GM21737 (cell line): ENCODE measurements around the gene RIPOR1.

Source experiments
- ATAC-seq: cut with Tn5 transposase; IDR thresholded peaks from one replicate; pipeline ENCODE4 v1.9.1; 2021; ENCODE audit warnings: mild to moderate bottlenecking, moderate library complexity; ENCODE audit not compliant: unreplicated experiment

The RIPOR1 gene

DNA sequence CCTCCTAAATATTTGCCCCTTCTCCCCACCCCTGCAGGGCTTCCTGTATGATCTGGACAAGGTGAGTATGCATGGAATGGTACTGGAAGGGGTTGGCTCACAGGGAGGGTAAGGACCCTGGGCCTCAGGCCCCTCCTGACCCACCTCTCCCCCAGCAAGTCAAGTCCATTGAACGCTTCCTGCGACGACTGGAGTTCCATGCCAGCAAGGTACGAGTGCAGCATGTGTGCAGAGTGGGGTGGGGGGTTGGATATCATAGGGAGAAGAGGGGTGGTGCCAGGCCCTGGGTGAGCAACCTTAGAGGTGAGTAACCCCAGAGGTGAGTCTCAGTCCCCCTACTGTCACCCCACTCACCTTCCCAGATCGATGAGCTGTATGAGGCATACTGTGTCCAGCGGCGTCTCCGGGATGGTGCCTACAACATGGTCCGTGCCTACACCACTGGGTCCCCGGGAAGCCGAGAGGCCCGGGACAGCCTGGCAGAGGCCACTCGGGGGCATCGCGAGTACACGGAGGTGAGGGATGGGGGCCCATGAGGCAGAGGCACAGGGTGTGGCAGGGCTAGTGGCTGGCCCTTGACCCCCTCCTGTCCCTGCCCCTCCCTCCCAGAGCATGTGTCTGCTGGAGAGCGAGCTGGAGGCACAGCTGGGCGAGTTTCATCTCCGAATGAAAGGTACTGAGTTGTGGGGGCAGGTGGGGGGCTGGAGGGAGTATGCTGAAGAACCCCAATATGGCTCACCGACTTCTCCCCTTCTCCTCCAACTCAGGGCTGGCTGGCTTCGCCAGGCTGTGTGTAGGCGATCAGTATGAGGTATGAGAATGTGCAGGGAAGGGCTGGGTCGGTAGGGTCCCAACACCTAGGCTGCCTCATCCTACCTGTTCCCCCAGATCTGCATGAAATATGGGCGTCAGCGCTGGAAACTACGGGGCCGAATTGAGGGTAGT lies 11.3 kb downstream of the RIPOR1 start:
- no peak for ATAC-seq

- no peak for ATAC-seq
Measured at GRCh38 chr16:67540756-67541155, 12.1 kb downstream of the RIPOR1 start.

DNA sequence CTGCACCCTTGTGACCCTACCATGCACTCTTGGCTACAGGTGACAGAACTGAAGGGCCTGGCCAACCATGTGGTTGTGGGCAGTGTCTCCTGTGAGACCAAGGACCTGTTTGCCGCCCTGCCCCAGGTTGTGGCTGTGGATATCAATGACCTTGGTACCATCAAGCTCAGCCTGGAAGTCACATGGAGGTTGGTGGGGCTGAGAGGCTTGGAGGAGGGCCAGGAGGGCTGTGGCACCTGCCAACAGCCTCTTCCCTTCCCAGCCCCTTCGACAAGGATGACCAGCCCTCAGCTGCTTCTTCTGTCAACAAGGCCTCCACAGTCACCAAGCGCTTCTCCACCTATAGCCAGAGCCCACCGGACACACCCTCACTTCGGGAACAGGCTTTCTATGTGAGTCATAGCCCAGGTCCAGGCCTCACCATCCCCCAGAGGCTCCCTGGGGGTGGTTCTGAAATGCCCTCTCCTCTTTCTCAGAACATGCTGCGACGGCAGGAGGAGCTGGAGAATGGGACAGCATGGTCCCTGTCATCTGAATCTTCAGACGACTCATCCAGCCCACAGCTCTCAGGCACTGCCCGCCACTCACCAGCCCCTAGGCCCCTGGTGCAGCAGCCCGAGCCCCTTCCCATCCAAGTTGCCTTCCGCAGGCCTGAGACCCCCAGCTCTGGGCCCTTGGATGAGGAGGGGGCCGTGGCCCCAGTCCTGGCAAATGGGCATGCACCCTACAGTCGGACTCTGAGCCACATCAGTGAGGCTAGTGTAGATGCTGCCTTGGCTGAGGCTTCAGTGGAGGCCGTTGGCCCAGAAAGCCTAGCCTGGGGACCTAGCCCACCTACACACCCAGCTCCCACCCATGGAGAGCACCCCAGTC lies 13.0 kb downstream of the RIPOR1 start:
- no peak for ATAC-seq

DNA sequence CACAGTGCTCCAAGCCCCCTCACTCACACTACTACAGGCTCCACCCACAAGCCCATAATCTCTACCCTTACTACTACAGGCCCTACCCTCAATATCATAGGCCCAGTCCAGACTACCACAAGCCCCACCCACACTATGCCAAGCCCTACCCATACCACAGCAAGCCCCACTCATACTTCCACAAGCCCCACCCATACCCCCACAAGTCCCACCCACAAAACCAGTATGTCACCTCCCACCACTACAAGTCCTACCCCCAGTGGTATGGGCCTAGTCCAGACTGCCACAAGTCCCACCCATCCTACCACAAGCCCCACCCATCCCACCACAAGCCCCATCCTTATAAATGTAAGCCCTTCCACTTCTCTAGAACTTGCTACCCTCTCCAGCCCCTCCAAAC lies 13.8 kb downstream of the RIPOR1 start:
- no peak for ATAC-seq

DNA sequence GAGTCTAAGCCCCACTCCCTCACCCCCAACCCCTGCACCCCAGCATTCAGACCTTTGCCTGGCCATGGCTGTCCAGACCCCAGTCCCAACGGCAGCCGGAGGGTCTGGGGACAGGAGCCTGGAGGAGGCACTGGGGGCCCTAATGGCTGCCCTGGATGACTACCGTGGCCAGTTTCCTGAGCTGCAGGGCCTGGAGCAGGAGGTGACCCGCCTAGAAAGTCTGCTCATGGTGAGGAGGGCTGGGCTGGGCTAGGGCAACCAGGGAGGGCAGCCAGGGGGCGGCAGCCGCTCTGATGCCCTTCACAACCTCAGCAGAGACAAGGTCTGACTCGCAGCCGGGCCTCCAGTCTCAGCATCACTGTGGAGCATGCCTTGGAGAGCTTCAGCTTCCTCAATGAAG lies 14.4 kb downstream of the RIPOR1 start:
- no peak for ATAC-seq

GRCh38 chr16:67543582-67543981 lies 15.0 kb downstream of the RIPOR1 start:
- no peak for ATAC-seq

DNA sequence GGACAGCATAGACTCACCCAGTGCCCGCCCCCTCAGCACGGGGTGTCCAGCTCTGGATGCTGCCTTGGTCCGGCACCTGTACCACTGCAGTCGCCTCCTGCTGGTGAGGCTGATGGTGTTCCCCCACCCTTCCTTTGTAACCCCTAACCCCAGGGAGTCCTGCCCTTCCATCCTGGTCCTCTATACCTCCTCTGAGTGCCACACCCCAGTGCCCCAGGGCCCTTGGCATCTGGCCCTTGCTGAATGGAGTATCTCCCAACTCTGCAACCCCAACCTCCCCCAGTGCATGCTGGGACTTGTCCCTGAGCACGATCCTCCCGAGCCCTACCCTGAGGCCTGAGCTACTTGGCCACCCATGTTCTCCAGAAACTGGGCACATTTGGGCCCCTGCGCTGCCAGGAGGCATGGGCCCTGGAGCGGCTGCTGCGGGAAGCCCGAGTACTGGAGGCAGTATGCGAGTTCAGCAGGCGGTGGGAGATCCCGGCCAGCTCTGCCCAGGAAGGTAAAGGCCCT lies 15.8 kb downstream of the RIPOR1 start:
- no peak for ATAC-seq

- no peak for ATAC-seq
Measured at GRCh38 chr16:67544844-67545664, 16.4 kb downstream of the RIPOR1 start.

GRCh38 chr16:67545665-67546024 lies 17.0 kb downstream of the RIPOR1 start:
- no peak for ATAC-seq

DNA sequence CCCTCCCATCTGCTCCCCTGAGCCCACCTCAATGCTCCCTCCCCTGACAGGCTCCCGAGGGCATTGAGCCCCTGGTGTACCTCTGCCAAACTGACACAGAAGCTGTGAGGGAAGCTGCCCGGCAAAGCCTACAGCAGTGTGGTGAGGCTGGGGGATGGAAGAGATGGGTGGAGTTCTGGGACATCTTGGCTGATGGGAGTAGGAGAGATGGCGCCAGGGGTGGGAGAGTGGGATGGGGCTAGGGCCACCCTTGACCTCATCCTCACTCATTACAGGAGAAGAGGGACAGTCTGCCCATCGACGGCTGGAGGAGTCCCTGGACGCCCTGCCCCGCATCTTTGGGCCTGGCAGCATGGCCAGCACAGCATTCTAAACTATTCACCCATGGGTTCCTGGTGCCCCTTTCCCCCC lies 17.5 kb downstream of the RIPOR1 start:
- ATAC-seq = no peak

- no peak for ATAC-seq
Measured at GRCh38 chr16:67546761-67547422, 18.3 kb downstream of the RIPOR1 start.

DNA sequence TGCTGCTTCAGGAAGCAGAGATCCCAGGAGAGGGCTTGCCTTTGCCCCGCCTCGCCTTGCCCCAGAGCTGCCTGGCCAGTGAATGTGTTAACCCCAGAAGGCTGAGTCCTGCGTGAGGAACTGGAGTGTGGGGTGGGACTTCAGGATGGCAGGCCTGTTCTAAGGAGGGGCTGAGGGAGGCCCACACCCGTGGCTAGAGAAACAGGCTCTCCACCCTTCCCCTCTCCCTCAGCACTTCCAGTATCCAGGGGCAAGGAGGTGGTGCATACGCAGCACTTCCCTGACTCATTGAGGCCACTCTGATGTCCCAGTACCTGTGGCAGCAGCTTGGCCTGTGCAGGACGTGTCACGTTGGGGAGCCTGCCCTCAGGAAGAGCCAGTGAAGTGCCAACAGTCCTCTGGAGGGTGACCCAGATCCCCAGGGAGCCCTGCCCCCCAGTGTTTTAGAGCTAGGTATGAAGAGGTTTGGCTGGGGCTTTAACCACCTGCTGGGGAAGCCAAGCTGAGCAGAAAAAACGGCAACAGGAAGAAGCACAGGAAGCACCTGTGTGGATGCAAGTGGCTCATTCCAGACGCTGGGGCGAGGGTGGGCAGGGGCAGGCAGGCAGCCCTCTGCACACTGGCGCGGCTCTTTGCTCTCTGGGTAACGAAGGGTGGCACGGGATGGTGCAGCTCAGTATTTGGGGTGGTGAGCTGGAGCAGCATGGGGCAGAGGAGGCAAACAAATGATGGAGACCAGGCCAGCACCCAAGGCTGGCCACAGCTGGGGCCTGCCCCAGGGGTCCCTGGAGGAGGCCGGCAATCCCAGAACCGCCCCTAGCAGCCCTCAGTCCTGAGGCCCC lies 19.0 kb downstream of the RIPOR1 start:
- peak; percentile 45 for ATAC-seq

DNA sequence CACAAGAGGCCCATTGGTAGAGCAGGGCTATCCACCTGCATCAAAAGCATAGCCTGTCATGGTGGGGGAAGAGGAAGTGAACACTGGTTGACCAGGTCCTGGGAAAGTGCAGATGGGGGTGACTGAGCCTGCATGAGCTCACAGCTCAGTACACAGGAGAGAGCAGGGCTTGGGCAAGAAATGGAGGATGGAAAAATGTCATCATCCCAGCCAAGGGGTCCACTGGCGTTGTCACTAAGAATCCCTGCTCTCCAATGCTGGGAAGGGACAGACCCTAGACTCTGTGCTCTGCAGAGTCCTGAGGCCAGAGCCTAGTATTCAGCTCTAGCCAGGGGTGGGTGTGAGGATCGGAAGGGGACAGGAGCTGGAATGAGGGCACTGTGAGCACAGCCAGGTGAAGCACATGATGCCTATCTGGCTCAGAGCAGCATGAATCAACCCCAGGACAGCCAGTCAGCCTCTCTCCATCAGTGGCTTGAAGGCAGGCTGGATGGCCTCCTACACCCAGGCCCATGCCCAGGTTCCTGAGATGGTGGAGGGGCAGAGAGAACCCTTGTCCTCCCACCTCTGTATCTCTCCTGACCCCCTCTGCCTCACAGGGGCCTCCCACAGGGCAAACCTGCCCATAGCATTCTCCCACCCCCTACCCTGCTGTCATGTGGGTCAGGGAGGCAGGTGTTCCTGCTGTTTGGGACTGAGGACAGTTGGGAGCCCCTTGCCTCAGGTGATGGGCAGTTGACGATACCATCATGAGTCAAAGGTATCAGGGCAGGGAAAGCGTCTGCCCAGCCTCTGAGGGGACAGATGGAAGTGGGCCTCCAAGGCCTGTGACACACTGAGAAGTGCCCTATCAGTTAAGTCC lies 19.9 kb downstream of the RIPOR1 start:
- peak; percentile 37 for ATAC-seq

GRCh38 chr16:67549240-67549639 lies 20.6 kb downstream of the RIPOR1 start:
- no peak for ATAC-seq

GRCh38 chr16:67549936-67550335 lies 21.3 kb downstream of the RIPOR1 start:
- ATAC-seq = no peak

DNA sequence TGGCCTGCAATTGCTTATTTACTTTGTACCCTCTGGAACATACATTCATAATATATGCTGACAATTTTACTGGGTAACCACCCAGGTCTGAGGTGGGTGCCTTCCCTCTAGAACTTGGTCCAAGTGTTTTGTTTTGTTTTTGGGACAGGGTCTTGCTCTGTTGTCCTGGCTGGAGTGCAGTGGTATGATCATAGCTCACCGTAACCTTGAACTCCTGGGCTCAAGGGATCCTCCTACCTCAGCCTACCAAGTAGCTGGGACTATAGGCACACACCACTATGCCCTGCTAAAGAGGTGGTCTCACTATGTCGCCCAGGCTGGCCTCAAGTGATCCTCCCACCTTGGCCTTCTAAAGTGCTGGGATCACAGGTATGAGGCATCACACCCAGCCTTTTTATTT lies 22.5 kb downstream of the RIPOR1 start:
- no peak for ATAC-seq

DNA sequence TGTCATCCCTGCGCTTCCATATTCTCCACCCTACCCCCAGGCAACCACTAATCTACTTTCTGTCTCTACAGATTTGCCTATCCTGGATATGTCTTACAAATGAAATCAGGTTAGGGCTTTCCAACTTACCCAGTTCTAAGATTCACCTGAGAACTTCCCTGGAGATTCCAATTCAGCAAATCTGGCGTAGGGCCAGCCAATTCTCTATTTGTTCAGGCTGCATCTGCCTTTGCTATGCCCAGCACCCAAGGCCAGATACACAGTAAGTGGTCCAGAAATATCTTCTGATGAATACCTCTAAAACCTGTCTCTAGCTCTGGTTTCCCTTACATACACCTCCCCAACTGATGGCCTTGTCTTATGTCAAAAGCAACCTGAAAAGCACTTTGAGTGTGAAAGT lies 23.3 kb downstream of the RIPOR1 start:
- ATAC-seq = no peak

DNA sequence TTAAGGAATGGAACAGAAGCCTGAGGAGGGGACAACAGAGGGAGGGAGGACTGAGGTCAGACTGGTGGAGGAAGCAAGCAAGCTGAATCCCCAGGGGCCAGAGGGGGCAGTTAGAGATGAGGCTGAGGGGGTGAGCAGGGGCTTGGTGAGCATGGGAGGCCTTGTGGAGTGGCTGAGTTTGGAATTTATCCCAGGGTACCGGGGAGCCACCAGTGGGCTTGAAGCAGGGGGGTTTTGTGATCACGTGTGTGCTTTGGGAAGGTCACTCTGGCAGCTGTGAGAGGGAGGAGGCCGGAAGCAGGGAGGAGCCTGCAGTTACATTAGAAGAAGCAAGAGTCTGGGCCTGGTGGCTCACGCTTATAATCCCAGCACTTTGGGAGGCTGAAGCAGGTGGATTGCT lies 23.8 kb downstream of the RIPOR1 start:
- no peak for ATAC-seq
